Neural progenitor cell (in vitro differentiated cells): Measurements from ENCODE around the gene SAMD3. TPM values are rescaled to one million over a fixed set of nuclear protein-coding genes. Genes with fewer than 3 reads are reported as not detected.
"Not testable (repeated sequence)": the region's sequence is repeated elsewhere in the genome, so short reads cannot be mapped to it uniquely, and the experiment has no call there.

Source experiments
- DNase-seq: peaks from one replicate; pipeline ENCODE4 v3.0.0-alpha.2; 2016; ENCODE audit warnings: low spot score
- H2AFZ ChIP-seq: fragments of 200-600 bp; sonication (generic); replicated peaks from 2 replicates; pipeline ENCODE4 v1.6.1; 2016; ENCODE audit warnings: antibody characterized with exemption
- H3F3A ChIP-seq: fragments of 200-600 bp; sonication (generic); 2 replicates; pipeline ENCODE4 v1.6.1; 2016; ENCODE audit warnings: antibody characterized with exemption, low read depth
- H3K27ac ChIP-seq: fragments of 200-600 bp; sonication (generic); 2 replicates; pipeline ENCODE4 v1.5.1; 2016; ENCODE audit warnings: mild to moderate bottlenecking
- H3K27me3 ChIP-seq: fragments of 200-600 bp; sonication (generic); 2 replicates; pipeline ENCODE4 v1.6.1; 2016; ENCODE audit warnings: mild to moderate bottlenecking, moderate library complexity
- H3K36me3 ChIP-seq: fragments of 200-600 bp; sonication (generic); 2 replicates; pipeline ENCODE4 v1.5.1; 2016
- H3K4me1 ChIP-seq: fragments of 200-600 bp; sonication (generic); 2 replicates; pipeline ENCODE4 v1.6.1; 2016; ENCODE audit warnings: mixed run types
- H3K4me2 ChIP-seq: fragments of 200-600 bp; sonication (generic); 2 replicates; pipeline ENCODE4 v1.6.1; 2016
- H3K4me3 ChIP-seq: fragments of 200-600 bp; sonication (generic); 2 replicates; pipeline ENCODE4 v1.5.1; 2016
- H3K79me2 ChIP-seq: fragments of 200-600 bp; sonication (generic); 2 replicates; pipeline ENCODE4 v1.6.1; 2016; ENCODE audit warnings: low read depth
- H3K9ac ChIP-seq: fragments of 200-600 bp; sonication (generic); 2 replicates; pipeline ENCODE4 v1.6.1; 2016
- H3K9me3 ChIP-seq: fragments of 200-600 bp; sonication (generic); 2 replicates; pipeline ENCODE4 v1.5.1; 2016; ENCODE audit warnings: low read depth
- H4K20me1 ChIP-seq: fragments of 200-600 bp; sonication (generic); 2 replicates; pipeline ENCODE4 v1.6.1; 2016; ENCODE audit warnings: low read depth
- H3K27ac Mint-ChIP-seq: 3 replicates; pipeline ENCODE4 v1.8.0; 2021; ENCODE audit warnings: mixed read lengths
- H3K27me3 Mint-ChIP-seq: 2 replicates; pipeline ENCODE4 v1.8.0; 2022; ENCODE audit warnings: low read depth, mild to moderate bottlenecking, inconsistent platforms, moderate library complexity, mixed read lengths; ENCODE audit not compliant: insufficient read depth
- H3K36me3 Mint-ChIP-seq: 3 replicates; pipeline ENCODE4 v1.8.0; 2021; ENCODE audit warnings: mixed read lengths
- H3K4me1 Mint-ChIP-seq: 3 replicates; pipeline ENCODE4 v1.8.0; 2021; ENCODE audit warnings: mixed read lengths
- H3K4me3 Mint-ChIP-seq: 3 replicates; pipeline ENCODE4 v1.8.0; 2021; ENCODE audit warnings: mild to moderate bottlenecking, moderate library complexity, mixed read lengths
- H3K9me3 Mint-ChIP-seq: 3 replicates; pipeline ENCODE4 v1.8.0; 2020; ENCODE audit warnings: mixed read lengths
- EZH2 ChIP-seq: fragments of 200-600 bp; sonication (generic); IDR thresholded peaks from 2 replicates; pipeline ENCODE4 v1.6.1; 2017; ENCODE audit warnings: antibody characterized with exemption, mild to moderate bottlenecking, moderate library complexity
- EZH2phosphoT487 ChIP-seq: fragments of 200-600 bp; sonication (generic); IDR thresholded peaks from 2 replicates; pipeline ENCODE4 v1.6.1; 2017; ENCODE audit warnings: antibody characterized with exemption
- total RNA-seq: library from RNA; depleted of rRNA; stranded (reverse); fragments of >200 nt; gene quantifications from 2 replicates; pipeline ENCODE4 v1.2.3, GENCODE V29; 2015; ENCODE audit warnings: low replicate concordance
- TF ChIP-seq, protein P1 (sequence below): fragments of 200-600 bp; sonication (generic); IDR thresholded peaks from 2 replicates; pipeline ENCODE4 v1.5.1; 2017; ENCODE audit warnings: antibody characterized with exemption, mild to moderate bottlenecking

SAMD3 gene
- total RNA-seq, 1 donor from 2014 or later, result 2.0 TPM

DNA sequence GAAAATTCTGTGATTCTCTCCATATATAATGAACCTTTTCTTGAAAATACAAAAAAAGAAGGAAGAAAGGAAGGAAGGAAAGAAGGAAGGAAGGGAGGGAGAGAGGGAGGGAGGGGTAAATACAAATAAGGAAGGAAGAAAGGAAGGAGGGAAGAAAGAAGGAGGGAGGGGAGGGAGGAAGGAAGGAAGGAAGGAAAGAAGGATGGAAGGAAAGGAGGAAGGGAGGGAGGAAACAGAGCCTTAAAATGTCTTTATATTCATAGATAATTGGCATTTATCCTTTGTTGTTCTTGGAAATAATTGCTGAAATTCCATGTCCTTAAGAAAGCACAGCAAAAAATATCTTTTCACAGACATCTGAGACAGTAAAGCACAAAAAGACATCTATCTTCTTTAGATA, 40.3 kb downstream of the SAMD3 start:
- DNase-seq, result no peak

DNA sequence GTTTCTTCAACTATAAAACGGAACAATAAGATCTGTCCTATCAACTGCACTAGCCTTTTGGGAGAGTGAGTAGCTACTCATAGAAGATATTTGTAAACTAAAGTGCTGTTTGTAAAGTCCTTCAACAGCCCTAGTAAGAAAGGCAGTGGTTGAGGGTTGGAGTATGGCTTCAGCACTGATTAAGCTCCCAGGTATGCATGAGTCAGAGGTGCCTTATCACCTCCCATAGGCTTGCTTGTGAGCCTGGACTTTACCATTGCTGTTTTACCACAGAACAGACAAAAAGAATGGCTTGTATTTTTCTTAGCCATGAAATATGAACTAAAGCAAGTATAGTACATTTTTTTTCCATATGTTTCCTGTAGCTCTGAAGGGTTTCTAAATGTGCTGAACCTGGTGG, 44.1 kb downstream of the SAMD3 start:
- no peaks in the 10 kb centered on the region for H3K79me2 ChIP-seq
- H3K4me3 Mint-ChIP-seq, result no peak overlapping the region
- H2AFZ ChIP-seq, result no peak overlapping the region
- no peak overlapping the region for H3K9ac ChIP-seq
- no peaks in the 10 kb centered on the region for H4K20me1 ChIP-seq
- peaks cover 2% of the 10 kb centered on the region for H3K36me3 Mint-ChIP-seq
- no peaks in the 10 kb centered on the region for H3K9me3 ChIP-seq
- H3K9me3 Mint-ChIP-seq, result no peaks in the 10 kb centered on the region
- H3K27me3 ChIP-seq, result no peaks in the 10 kb centered on the region
- no peaks in the 10 kb centered on the region for H3F3A ChIP-seq
- no peak overlapping the region for H3K4me2 ChIP-seq
- no peak overlapping the region for H3K27ac Mint-ChIP-seq
- no peaks in the 10 kb centered on the region for H3K4me1 Mint-ChIP-seq
- H3K4me3 ChIP-seq, result no peak overlapping the region
- no peak for DNase-seq
- H3K27ac ChIP-seq, result no peak overlapping the region
- H3K27me3 Mint-ChIP-seq, result no peaks in the 10 kb centered on the region
- H3K4me1 ChIP-seq, result no peaks in the 10 kb centered on the region
- H3K36me3 ChIP-seq, result no peaks in the 10 kb centered on the region
- TF ChIP-seq EZH2phosphoT487 (no peak), EZH2 (no peak)
- TF ChIP-seq, protein P1, sequence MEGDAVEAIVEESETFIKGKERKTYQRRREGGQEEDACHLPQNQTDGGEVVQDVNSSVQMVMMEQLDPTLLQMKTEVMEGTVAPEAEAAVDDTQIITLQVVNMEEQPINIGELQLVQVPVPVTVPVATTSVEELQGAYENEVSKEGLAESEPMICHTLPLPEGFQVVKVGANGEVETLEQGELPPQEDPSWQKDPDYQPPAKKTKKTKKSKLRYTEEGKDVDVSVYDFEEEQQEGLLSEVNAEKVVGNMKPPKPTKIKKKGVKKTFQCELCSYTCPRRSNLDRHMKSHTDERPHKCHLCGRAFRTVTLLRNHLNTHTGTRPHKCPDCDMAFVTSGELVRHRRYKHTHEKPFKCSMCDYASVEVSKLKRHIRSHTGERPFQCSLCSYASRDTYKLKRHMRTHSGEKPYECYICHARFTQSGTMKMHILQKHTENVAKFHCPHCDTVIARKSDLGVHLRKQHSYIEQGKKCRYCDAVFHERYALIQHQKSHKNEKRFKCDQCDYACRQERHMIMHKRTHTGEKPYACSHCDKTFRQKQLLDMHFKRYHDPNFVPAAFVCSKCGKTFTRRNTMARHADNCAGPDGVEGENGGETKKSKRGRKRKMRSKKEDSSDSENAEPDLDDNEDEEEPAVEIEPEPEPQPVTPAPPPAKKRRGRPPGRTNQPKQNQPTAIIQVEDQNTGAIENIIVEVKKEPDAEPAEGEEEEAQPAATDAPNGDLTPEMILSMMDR, result no peak

More for the DNA sequence above, 40.3 kb downstream of the SAMD3 start:
- H3K9me3 ChIP-seq, result no peaks in the 10 kb centered on the region
- H3K4me3 ChIP-seq, result no peak overlapping the region
- Mint-ChIP-seq H3K4me1 (no peaks in the 10 kb centered on the region), H3K9me3 (no peaks in the 10 kb centered on the region), H3K4me3 (no peak overlapping the region), H3K36me3 (peaks cover 2% of the 10 kb centered on the region), H3K27ac (no peak overlapping the region), H3K27me3 (peaks cover 3% of the 10 kb centered on the region)
- H4K20me1 ChIP-seq, result no peaks in the 10 kb centered on the region
- no peaks in the 10 kb centered on the region for H3K79me2 ChIP-seq
- H3K27ac ChIP-seq, result no peak overlapping the region
- no peaks in the 10 kb centered on the region for H3K4me1 ChIP-seq
- H2AFZ ChIP-seq, result no peak overlapping the region
- TF ChIP-seq EZH2, result no peak
- no peak for TF ChIP-seq EZH2phosphoT487
- TF ChIP-seq, protein P1, result no peak
- no peaks in the 10 kb centered on the region for H3F3A ChIP-seq
- H3K4me2 ChIP-seq, result no peak overlapping the region
- no peak overlapping the region for H3K9ac ChIP-seq
- no peaks in the 10 kb centered on the region for H3K36me3 ChIP-seq
- no peaks in the 10 kb centered on the region for H3K27me3 ChIP-seq

DNA sequence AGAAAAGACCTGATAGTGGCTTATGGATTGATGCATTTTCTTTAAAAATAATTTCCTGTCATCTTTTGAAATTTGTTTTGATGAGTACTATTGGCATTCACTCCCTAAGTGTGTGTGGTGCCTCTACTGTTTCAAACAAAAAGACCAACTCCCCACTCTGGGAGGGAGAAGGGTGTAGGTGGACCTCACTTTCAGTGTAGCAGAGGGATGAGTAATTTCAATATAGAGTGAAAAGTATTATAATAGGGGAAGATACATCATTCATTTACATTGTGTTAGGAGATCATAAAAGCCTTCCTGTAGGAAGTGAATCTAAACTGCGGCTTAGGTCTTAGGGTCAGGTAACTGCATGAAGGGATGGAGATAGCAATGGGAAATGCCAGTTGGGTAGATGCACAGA, 46.4 kb downstream of the SAMD3 start:
- Mint-ChIP-seq H3K27me3 (no peaks in the 10 kb centered on the region), H3K27ac (no peak overlapping the region), H3K36me3 (peaks cover 6% of the 10 kb centered on the region), H3K9me3 (peaks cover 13% of the 10 kb centered on the region), H3K4me3 (no peak overlapping the region), H3K4me1 (no peaks in the 10 kb centered on the region)
- Histone ChIP-seq H3K79me2 (no peaks in the 10 kb centered on the region), H3K27me3 (no peaks in the 10 kb centered on the region), H3F3A (no peaks in the 10 kb centered on the region), H3K4me3 (no peak overlapping the region), H3K9me3 (no peaks in the 10 kb centered on the region), H3K27ac (no peak overlapping the region), H2AFZ (no peak overlapping the region), H3K4me1 (no peaks in the 10 kb centered on the region), H3K4me2 (no peak overlapping the region), H4K20me1 (no peaks in the 10 kb centered on the region), H3K36me3 (no peaks in the 10 kb centered on the region), H3K9ac (no peak overlapping the region)
- DNase-seq, result no peak
- TF ChIP-seq EZH2, result no peak
- TF ChIP-seq, protein P1, result no peak
- no peak for TF ChIP-seq EZH2phosphoT487

DNA sequence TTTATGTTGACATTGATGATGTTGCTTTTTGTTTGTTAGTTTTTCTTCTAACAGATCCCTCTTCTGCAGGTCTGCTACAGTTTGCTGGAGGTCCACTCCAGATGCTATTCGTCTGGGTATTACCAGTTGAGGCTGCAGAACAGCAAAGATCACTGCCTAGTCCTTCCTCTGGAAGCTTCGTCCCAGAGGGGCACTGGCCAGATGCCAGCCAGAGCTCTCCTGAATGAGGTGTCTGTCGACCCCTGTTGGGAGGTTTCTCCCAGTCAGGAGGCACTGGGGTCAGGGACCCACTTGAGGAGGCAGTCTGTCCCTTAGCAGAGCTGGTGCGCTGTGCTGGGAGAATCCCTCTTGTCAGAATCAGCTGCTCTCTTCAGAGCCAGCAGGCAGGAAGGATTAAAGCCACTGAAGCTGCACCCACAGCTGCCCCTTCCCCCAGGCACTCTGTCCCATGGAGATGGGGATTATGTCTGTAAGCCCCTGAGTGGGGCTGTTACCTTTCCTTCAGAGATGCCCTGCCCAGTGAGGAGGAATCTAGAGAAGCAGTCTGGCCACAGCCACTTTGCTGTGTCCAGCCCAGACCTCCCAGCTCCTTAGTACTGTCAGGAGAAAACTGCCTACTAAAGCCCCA, 49.3 kb downstream of the SAMD3 start:
- not testable (repeated sequence) for H3K36me3 Mint-ChIP-seq, H3K4me1 Mint-ChIP-seq, DNase-seq

DNA sequence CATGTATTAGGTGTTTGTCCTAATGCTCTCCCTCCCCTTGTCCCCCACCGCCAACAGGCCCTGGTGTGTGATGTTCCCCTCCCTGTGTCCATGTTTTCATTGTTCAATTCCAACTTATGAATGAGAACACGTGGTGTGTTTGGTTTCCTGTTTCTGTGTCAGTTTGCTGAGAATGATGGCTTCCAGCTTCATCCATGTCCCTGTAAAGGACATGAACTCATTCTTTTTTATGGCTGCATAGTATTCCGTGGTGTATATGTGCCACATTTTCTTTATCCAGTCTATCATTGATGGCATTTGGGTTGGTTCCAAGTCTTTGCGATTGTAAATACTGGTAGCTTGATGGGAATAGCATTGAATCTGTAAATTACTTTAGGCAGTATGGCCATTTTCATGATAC, 52.6 kb downstream of the SAMD3 start:
- not testable (repeated sequence) for DNase-seq, H3K27ac ChIP-seq, H4K20me1 ChIP-seq, H2AFZ ChIP-seq, H3K79me2 ChIP-seq, H3K27ac Mint-ChIP-seq, H3K4me1 Mint-ChIP-seq, H3K27me3 ChIP-seq, H3K4me3 ChIP-seq, H3K4me2 ChIP-seq, H3K4me3 Mint-ChIP-seq, H3K36me3 ChIP-seq, H3F3A ChIP-seq, H3K36me3 Mint-ChIP-seq, H3K9ac ChIP-seq, H3K4me1 ChIP-seq, H3K9me3 ChIP-seq, H3K27me3 Mint-ChIP-seq
- H3K9me3 Mint-ChIP-seq, result peaks cover 26% of the 10 kb centered on the region

More for the DNA sequence above, 49.3 kb downstream of the SAMD3 start:
- H3K4me3 ChIP-seq, H3K4me3 Mint-ChIP-seq, H3K27ac Mint-ChIP-seq, H3K9me3 ChIP-seq, H3K4me2 ChIP-seq, H3K9ac ChIP-seq, H3K27me3 Mint-ChIP-seq, H3K27me3 ChIP-seq, H2AFZ ChIP-seq, H3K27ac ChIP-seq, H3K4me1 ChIP-seq, H3F3A ChIP-seq, H3K79me2 ChIP-seq, H4K20me1 ChIP-seq, H3K36me3 ChIP-seq: not testable (repeated sequence)
- H3K9me3 Mint-ChIP-seq, result peaks cover 26% of the 10 kb centered on the region
